NCI-H2171 treated with DMSO at 0.1 percent for 48 hours (cell line): ENCODE data around the gene PSEN2.
"Not testable (repeated sequence)": the region's sequence is repeated elsewhere in the genome, so short reads cannot be mapped to it uniquely, and the experiment has no call there.

Experiments used
- DNase-seq: peaks from one replicate; lab custom pipeline; 2025; lab: John Stamatoyannopoulos, UW

Gene PSEN2

GRCh38 chr1:226916497-226916896, 46.1 kb downstream of the PSEN2 start:
- no peak for DNase-seq

GRCh38 chr1:226919587-226919986, 49.2 kb downstream of the PSEN2 start:
- no peak for DNase-seq

DNA sequence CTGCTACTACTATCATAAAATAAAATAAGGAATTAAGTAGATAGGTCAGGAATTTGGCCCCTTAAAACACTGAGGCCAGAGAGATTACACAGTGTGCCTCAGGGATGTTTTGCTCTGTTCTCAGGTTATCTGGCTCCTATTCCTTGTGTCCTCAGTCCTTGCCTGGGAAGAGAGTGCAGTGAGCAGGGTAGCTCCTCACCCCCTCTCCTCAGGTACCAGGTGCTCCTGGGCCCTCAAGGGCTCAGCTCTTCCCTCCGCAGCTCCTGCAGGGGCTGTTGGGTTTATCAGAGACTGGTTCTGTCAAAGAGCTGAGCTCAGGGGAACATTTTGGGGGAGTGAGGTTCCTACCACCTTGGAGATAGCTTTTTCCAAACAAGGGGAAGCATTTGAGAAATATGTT, 49.6 kb downstream of the PSEN2 start:
- DNase-seq: no peak

- no peak for DNase-seq
These were observed 50.1 kb downstream of the PSEN2 start for GRCh38 chr1:226920446-226920894.

DNA sequence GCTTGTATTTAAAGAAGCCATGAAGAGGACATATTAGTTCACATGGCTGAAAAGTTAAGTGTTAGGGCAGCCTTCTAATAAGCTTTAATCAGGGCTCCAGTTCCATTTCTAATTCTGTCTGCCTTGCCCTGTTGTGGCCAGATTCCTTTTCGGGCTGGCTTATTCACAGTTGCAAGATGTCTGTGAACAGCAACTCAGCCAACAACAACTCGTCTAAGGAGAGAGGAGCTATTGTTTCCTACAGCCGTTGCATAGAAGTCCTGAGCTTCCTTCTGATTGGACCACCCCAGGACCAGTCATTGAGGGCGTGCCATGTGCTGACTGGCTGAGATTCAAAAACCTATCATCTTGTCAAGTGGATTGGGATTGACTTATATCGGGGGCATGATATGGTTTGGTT, 51.1 kb downstream of the PSEN2 start:
- no peak for DNase-seq

DNA sequence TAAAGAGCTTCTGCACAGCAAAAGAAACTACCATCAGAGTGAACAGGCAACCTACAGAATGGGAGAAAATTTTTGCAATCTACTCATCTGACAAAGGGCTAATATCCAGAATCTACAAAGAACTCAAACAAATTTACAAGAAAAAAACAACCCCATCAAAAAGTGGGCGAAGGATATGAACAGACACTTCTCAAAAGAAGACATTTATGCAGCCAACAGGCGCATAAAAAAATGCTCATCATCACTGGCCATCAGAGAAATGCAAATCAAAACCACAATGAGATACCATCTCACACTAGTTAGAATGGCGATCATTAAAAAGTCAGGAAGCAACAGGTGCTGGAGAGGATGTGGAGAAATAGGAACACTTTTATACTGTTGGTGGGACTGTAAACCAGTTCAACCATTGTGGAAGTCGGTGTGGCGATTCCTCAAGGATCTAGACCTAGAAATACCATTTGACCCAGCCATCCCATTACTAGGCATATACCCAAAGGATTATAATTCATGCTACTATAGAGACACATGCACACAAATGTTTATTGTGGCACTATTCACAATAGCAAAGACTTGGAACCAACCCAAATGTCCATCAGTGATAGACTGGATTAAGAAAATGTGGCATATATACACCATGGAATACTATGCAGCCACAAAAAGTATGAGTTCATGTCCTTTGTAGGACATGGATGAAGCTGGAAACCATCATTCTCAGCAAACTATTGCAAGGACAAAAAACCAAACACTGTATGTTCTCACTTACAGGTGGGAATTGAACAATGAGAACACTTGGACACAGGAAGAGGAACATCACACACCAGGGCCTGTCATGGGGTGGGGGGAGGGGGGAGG, 59.1 kb downstream of the PSEN2 start:
- not testable (repeated sequence) for DNase-seq

DNA sequence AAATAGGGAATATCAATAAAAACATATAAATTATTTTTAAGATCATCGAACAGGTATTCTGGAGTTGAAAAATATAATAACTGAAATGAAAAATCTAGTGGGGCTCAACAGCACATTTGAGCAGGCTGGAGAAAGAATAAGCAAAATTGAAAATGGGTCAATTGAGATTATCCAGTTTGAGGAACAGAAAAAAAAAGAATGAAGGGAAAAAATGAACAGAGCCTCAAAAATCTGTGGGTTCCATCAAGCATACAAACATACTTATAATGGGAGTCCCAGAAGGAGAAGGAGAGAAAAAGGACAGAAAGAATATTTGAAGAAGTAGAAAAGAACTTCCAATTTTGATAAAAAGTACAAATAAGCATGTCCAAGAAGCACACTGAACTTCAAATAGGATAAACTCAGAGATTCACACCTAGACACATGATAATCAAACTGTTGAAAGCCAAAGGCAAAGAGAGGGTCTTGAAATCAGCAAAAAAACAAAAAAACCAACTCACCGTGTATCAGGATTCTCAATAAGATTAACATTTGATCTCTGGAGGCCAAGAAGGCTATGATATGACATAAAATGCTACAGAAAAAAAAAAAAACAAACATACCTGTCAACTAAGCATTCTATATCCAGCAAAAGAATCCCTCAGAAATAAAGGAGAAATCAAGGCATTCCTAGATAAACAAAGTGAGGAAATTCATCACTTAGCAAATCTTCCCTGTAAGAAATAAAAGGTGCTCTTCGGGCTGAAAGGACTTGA, 64.2 kb downstream of the PSEN2 start:
- DNase-seq: no peak

DNA sequence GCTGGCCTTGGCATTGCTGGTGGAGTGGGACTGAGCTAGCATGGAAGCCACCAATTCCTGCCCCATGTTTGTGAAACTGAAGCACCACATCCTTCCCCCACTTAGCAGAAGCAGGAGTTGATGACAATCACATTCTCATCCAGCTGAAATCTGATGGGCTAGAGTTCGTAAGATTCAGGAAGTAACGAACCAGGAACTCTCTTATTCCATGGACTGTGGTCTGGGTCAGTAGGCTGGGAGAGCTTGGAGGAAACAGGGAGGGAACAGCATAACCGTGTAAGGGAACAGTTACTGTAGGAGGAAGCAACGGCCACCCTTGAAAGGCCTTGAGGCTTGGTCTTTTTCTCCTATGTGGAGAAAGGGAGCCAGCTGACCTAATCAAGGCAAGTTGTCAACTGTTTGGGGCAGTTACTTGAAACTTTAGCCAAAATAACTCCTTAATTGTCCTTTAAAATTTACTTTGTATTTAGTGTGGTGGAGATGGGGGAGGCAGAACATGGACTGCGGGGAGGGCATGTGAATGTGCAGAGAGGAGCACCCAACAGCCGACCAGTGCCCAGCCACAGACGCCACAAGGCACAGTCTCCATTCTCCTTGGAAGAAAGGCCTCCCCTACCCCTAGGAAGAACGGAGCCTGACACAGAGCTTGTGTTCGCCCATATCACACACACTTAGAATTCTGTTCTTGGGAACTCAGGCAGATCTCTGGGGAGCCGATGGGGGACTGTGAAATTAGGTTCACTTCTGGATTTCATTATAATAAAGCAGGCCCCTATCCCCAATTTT, 67.7 kb downstream of the PSEN2 start:
- DNase-seq: no peak

DNA sequence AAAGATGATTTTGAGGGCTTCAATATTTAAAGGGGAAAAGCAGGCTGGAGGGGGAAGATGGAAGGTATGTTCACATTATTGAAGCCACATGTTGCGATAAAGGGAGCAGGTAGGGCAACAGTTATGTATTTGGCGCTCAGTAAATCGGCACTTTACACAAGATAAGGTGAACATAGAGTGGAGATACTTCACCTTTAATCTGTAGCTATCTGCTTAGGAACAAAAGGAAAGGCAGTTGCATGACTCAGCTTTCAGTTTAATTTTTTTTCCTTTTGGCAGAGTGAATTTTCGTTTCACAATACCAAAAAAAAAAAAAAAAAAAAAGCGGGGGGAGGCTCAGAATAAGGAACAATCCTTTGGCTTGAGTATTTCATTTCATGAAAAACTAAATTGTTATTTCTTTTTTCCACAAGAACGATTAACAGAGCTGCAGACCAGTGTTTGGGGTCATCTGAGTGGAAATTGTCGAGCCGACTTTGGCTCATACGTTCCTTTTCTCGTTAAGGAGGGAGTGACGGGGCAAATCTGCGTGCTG, 68.6 kb downstream of the PSEN2 start:
- DNase-seq: peak; percentile 66

DNA sequence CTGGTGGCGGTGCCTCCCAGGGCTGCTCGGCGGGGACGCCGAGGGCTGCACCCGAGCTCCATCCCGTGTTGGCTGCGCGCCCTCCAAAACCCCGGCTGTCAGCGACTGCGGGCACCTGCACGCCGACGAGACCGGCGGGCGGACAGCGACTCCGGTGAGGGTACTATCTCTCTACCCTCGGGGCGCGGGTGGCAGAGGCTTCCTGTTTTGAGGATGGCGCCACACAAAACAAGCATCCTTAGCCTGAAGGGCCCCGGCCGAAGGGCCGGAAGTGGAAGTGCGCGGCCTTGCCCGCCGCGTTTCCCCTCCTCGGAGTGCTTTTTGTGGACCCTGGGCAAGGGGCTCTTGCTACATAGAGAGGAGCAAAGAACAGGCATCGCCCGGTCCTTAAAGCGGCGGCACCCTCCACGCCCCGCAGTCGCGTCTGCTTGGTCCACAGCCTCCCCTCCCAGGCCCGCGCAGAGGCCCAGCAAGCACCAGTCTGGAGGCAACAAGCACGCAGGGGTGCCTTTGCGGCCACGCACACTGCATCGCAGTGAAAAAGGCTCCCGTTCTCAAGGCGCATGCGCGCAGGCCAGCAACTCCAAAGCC, 69.1 kb downstream of the PSEN2 start:
- DNase-seq: peak; percentile 84

DNA sequence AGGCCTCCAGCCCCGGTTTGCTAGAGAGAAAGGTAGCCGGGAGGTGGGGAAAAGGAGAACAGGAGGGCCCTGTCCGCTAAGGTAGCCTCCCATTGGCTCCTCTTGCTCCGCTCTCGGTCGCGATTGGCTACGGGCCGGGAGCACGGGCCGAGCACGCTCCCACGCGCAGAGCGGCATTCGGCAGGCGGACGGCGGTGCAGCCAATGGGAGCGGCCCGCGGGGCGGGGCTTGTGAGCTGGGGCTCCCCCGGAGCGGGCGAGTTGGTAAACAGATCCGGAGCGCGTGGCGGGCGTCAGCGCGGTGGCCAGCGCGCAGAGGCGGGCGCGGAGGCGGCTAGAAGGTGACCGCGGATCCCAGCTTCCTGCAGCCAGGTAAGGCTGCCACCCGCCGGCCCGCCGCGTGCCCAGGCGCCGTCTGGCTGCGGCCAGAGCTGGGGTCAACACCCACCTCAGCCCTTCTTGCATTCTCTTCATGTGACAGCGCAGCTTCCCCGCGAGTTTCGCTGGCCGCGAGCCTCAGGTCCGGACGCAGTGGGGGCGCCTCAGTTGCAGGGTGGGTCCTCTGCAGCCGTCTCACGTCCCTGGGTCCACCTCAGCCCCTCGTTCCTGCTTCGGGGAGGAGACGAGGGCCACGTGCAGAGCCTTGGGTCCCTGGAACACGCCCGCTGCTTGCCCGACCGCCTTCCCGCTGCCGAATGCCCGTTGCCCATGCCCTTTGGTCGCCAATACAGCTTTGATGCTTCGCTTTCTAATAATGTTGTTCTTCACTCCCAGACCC, 69.8 kb downstream of the PSEN2 start, which contains the start of gene COQ8A:
Gene COQ8A (plus strand): TSS at position 266 of the 777 bp plus-strand sequence. CDS start 21,092 bp downstream, outside the sequence.
- DNase-seq: peak; percentile 100

DNA sequence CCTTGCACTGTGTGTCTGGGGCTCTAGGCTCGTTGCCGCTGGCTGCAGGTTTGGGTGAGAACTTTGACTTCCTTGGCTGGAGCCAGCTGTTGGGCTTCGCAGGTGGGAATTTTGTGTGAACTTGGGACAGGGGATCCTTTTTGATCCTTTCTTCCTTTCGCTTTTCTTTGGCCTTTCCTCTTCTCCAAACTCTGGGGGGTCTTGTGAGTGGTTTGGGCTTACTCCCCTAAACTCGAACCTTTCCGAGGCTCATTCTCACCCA, 70.3 kb downstream of the PSEN2 start:
- no peak for DNase-seq

DNA sequence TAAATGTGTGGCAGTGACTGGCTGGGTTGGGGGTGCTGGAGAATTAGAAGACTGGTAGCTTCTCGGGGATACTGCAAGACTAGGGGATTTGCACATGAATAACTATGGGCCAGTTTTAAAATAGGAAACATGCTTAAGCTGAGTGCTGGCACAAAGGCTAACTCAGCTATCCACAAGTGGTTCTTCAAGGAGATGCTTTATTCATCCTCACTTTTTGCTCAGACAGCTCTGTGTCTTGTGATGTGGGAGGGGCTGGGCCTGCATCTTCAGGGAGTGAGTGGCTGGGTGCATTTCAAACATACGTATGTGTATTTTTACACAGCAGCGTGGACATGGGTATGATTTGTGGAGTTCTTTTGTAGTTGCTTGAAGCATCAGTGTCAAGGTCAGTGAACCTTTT, 72.0 kb downstream of the PSEN2 start:
- no peak for DNase-seq

- DNase-seq: no peak
These were observed 72.7 kb downstream of the PSEN2 start for GRCh38 chr1:226943156-226943555.

- no peak for DNase-seq
These were observed 73.5 kb downstream of the PSEN2 start for GRCh38 chr1:226943927-226944326.

- DNase-seq: no peak
These were observed 74.9 kb downstream of the PSEN2 start for GRCh38 chr1:226945106-226945857.
